ENCODE data around the gene HAL. TPM values are rescaled to one million over a fixed set of nuclear protein-coding genes. Genes with fewer than 3 reads are reported as not detected.
A peak's percentile ranks its signal among the peaks of the same experiment; 100 is the strongest.

Gene HAL
- total RNA-seq, 3 donors from 2014 or later: 1.0 to 1.8 (median 1.5) TPM

DNA sequence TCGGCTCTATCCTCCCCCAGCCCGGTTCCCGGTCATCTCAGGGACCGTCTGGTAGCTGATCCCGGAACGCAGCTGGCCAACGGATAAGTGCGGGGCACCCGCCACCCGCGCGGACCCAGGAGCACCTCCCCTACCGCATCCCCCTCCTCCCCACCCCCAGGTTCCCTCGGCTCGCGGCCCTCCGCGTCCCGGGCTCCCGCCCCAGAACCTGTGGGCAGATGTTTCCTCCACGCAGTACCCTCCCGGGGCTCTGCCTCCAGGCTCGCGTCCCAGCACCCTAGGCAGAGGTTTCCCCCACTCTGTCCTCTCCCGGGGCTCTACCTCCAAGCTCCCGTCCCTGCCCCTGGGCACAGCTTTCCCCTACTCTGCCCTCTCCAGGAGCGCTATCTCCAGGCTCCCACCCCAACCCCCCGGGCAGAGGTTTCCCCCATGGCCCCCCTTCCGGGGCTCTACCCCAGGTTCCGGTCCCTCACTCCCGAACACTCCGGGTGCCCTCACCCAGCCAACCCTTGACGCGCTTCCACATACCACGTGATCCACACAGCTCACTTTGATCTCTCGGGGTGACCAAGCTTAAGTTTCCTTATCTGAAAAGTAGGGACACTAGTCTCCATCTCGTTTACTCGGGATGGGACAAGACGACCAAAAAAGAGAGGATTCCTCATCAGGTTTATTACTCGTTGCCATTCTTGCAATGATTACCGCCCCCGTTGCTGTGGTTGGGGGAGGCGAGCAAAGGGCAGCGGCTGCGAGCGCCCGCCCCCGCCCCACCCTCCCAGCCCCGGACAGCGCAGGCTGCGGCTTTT is 53.4 kb downstream of the HAL start, which contains the start of gene CCDC38:
TSS of gene CCDC38 (minus strand) at position 91 of the 806 bp plus-strand sequence. CDS start 6,105 bp downstream, outside the sequence.
- H3K36me3 ChIP-seq (ENCODE audit: low read depth): no peaks in the 10 kb centered on the region
- peak within 1 kb of the TSS; percentile 28 for H3K4me3 ChIP-seq
- TF ChIP-seq CTCF (IDR thresholded peaks at IDR 0.05): no peak
- H3K4me1 ChIP-seq (ENCODE audit: low read depth): no peaks in the 10 kb centered on the region
- H3K9me3 ChIP-seq: no peaks in the 10 kb centered on the region
- intact Hi-C loops (cut with DNase I, micrococcal nuclease): no loop called here
- DNase-seq (peak; percentile 77 to 88 (median 78)), ATAC-seq (peak; percentile 97)

- ATAC-seq (no peak), DNase-seq (no peak)
- intact Hi-C loops (cut with DNase I, micrococcal nuclease): no loop called here
- Histone ChIP-seq H3K4me3 (peak overlapping the region; percentile 28), H3K36me3 (ENCODE audit: low read depth) (no peaks in the 10 kb centered on the region), H3K9me3 (no peaks in the 10 kb centered on the region), H3K4me1 (ENCODE audit: low read depth) (no peaks in the 10 kb centered on the region)
- no peak for TF ChIP-seq CTCF (IDR thresholded peaks at IDR 0.05)
Measured at GRCh38 chr12:95942101-95942523, 54.0 kb downstream of the HAL start.

GRCh38 chr12:95940514-95940913 is 55.6 kb downstream of the HAL start:
- intact Hi-C loops (cut with DNase I, micrococcal nuclease): no loop called here
- Histone ChIP-seq H3K9me3 (no peaks in the 10 kb centered on the region), H3K36me3 (ENCODE audit: low read depth) (no peaks in the 10 kb centered on the region), H3K4me3 (no peak overlapping the region), H3K4me1 (ENCODE audit: low read depth) (no peaks in the 10 kb centered on the region)
- no peak for TF ChIP-seq CTCF (IDR thresholded peaks at IDR 0.05)
- ATAC-seq (no peak), DNase-seq (no peak)

Other genes starting within 250 kb of the HAL start
- 10 to 100 TPM; 15.9 to 34.7 (median 19.8) TPM for gene NTN4, start 205.6 kb downstream of the HAL start, total RNA-seq
- gene SNRPF, start 137.4 kb downstream of the HAL start, total RNA-seq: 10 to 100 TPM; 12.2 to 21.5 (median 13.7) TPM
- gene CCDC38, start 53.7 kb downstream of the HAL start, total RNA-seq: not detected
- under 1 TPM in 2 of 3 donors, not detected in 1; 0.35 to 0.41 TPM for gene AMDHD1, start 53.0 kb downstream of the HAL start, total RNA-seq
- gene LTA4H, start 39.2 kb upstream of the HAL start, total RNA-seq: 10 to 100 TPM; 52.8 to 68.2 (median 56.9) TPM
- gene ELK3, start 198.0 kb upstream of the HAL start, total RNA-seq: 10 to 100 TPM in 2 of 3 donors, 1 to 10 TPM in 1; 7.6 to 17.2 (median 12.0) TPM

All from mucosa of descending colon (tissue), 3 donors.